HG02588 (cell line): ENCODE data around the gene RNF181.
"Not testable (repeated sequence)": the region's sequence is repeated elsewhere in the genome, so short reads cannot be mapped to it uniquely, and the experiment has no call there.

Experiments used
- ATAC-seq: cut with Tn5 transposase; IDR thresholded peaks from one replicate; pipeline ENCODE4 v1.9.1; 2021; ENCODE audit warnings: mild to moderate bottlenecking, moderate library complexity; ENCODE audit not compliant: unreplicated experiment

The RNF181 gene

GRCh38 chr2:85595301-85596025, at the start of gene RNF181:
Gene RNF181, plus strand, starts transcription at chr2:85595745. Its CDS starts 19 bp downstream, at chr2:85595764.
- peak; percentile 97 for ATAC-seq

- no peak for ATAC-seq
Measured at GRCh38 chr2:85545780-85546240, 49.7 kb upstream of the RNF181 start.

- no peak for ATAC-seq
Measured at GRCh38 chr2:85547089-85547858, 48.3 kb upstream of the RNF181 start.

- ATAC-seq = no peak
Measured at GRCh38 chr2:85547859-85548607, 47.5 kb upstream of the RNF181 start.

GRCh38 chr2:85548608-85548900, 47.0 kb upstream of the RNF181 start:
- ATAC-seq = no peak

GRCh38 chr2:85549095-85549494, 46.5 kb upstream of the RNF181 start:
- no peak for ATAC-seq

- ATAC-seq = no peak
Measured at GRCh38 chr2:85549826-85550225, 45.7 kb upstream of the RNF181 start.

- no peak for ATAC-seq
Measured at GRCh38 chr2:85550486-85550885, 45.1 kb upstream of the RNF181 start.

- ATAC-seq = peak; percentile 72
Measured at GRCh38 chr2:85551698-85552678, 43.6 kb upstream of the RNF181 start.

- ATAC-seq = no peak
Measured at GRCh38 chr2:85553184-85553583, 42.4 kb upstream of the RNF181 start.

- no peak for ATAC-seq
Measured at GRCh38 chr2:85554980-85555612, 40.4 kb upstream of the RNF181 start.

GRCh38 chr2:85557130-85557529, 38.4 kb upstream of the RNF181 start:
- ATAC-seq = no peak

- ATAC-seq = no peak
Measured at GRCh38 chr2:85558160-85558559, 37.4 kb upstream of the RNF181 start.

GRCh38 chr2:85560403-85560726, 35.2 kb upstream of the RNF181 start:
- ATAC-seq = not testable (repeated sequence)

GRCh38 chr2:85560812-85561279, 34.7 kb upstream of the RNF181 start:
- ATAC-seq = peak; percentile 22

- peak; percentile 91 for ATAC-seq
Measured at GRCh38 chr2:85561280-85562212, 34.0 kb upstream of the RNF181 start, which contains the start of gene GGCX. Gene GGCX, minus strand, starts transcription at chr2:85561493. Its CDS starts 65 bp downstream, at chr2:85561428.

GRCh38 chr2:85564144-85564563, 31.4 kb upstream of the RNF181 start:
- ATAC-seq = no peak

- no peak for ATAC-seq
Measured at GRCh38 chr2:85566265-85566664, 29.3 kb upstream of the RNF181 start.

- ATAC-seq = no peak
Measured at GRCh38 chr2:85575739-85576138, 19.8 kb upstream of the RNF181 start.
